ENCODE data around the gene MATCAP1.

The MATCAP1 gene

DNA sequence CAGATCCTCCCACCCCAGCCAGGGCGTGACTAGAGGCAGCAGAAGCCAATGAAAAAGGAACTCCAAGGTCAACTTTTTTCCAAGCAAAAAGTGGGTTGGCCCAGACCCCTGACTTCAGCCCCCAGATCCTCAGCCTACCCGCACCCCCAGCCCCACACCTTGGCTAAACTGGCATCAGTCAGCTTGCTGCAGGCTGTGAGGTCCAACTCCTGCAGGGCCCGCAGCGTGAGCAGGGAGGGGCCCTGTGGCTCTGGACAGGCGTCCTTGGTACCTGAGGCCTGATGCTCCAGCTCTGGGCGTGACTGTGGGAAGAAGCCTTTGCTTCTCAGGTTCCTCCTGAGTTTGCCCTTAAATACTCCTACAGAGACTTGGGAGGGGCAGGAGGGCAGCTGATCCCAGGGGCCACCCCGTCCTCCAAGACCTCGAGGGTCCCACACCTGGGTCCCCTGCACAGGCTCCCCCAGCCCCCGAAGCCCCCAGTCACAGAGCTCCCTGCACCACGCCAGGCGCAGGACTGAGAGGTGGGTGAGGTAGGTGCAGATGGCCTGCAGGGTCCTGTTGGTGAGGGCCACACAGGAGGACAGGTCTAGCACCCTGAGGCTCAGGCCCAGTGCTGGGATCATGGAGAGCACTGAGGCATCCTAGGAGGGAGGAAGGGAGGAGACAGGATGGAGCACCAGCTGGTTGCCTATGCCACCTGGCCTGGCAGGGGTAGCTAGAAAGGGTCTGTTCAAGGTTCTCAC is 24.6 kb upstream of the MATCAP1 start:
- no peak for DNase-seq (ENCODE audit: low spot score)

DNA sequence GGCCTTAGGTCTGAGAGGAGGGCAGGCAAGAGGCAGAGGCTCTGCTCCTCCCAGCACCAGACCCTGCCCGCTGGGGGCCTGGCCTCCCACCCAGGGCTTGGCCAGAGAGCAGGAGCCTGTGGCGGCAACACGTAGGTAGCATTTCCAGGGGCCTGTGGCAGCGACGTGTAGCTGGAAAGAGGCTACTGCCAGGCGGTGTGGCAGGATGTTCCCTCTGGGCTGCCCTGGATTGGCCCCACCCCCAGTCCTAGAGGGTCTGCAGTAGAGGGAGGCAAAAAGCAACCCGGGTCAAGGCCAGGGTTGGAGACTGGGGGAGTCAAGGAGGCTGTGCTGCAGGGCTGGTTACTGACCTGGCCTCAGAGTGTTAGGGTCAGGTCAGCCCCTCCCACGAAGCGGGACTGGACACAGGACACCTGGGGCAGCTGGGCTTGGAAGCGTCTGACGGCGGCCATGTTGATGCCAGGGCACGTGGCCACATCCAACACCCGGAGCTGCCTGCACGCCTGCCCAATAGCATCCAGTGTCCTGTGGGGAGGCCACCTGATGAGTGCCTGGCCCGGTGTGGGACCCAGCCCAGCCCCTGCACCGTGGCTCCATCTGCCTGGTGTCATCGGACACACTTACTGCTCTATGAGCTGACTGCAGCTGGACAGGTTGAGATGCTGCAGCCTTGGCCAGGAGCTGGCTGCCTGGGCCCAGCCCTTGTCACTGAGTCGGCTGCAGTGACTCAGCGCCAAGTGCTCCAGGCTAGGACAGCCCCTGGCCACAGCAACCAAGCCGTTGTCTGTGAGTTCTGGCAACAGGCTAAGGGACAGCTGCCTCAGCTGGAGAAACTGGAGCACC is 23.7 kb upstream of the MATCAP1 start:
- no peak for DNase-seq (ENCODE audit: low spot score)

DNA sequence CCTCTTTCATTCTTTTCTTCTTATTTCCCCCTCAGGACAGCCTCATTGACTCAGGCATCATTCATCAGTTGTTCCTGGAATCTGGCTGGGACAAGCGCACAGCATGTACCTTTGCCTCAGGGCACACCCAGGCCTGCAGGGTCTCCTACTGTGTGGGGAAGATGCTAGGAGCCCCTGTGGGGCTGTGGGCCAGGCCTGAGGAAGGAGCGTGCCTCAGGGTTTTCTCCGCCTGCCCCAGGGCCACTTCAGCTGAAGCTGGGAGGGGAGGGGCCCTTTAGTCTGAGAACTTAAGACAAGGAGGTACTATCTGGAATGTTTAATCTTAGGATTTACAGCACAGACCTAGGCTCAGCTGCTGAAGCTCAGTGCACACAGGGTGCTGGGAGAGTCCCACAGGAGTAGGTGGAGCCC is 23.1 kb upstream of the MATCAP1 start:
- no peak for DNase-seq (ENCODE audit: low spot score)

DNA sequence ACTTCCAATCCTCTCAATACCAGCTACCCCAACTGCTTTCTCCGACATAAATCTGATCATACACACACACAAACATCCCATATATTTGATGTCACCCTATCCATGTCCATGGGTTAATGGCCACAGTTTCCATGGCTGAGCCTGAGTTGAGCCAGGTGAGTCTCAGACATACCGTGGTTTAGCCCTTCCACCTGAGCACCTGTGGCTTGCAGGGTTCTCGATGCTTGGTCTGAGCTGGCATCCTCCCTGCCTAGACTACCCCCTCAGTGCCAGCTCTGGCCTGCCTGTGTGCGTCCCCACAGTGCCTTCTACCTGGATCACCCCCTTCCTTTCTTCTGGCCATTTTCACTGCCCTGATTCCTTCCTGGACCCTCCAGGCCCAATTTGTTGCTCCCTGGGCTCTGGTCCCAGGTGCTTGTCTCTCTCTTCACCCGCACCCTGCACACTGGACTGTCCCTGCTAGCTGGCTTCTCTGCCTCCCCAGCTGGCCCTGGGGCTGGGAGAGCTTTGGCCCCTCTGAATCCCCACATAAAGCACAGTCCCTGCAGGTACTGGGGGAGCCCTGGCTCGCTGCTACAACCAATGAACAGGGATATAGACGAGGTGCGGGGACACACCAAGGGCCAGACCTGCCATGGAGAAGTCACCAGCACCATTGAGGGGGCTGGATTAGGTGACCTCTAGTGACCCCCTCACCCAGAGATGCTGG is 22.5 kb upstream of the MATCAP1 start:
- no peak for DNase-seq (ENCODE audit: low spot score)

DNA sequence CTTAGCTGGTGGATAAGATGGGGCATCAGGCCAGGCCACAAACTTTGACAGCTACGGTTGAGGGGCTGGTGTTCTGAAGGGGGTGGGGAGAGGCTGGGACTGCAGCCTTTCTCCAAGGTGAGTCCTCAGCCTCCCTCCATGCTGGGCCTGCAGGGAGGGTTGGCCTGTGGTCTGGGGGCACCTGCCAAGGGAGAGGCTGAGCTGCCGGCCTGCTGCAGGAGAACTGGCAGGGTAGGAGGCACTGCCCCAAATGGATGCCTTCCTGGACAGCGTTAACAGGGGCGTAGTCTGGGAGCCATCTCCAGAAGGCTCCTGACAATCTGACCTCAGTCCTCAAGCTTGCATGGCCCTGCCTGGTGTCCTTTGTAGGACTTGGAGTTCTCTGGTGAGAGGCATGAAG is 20.3 kb upstream of the MATCAP1 start:
- no peak for DNase-seq (ENCODE audit: low spot score)

DNA sequence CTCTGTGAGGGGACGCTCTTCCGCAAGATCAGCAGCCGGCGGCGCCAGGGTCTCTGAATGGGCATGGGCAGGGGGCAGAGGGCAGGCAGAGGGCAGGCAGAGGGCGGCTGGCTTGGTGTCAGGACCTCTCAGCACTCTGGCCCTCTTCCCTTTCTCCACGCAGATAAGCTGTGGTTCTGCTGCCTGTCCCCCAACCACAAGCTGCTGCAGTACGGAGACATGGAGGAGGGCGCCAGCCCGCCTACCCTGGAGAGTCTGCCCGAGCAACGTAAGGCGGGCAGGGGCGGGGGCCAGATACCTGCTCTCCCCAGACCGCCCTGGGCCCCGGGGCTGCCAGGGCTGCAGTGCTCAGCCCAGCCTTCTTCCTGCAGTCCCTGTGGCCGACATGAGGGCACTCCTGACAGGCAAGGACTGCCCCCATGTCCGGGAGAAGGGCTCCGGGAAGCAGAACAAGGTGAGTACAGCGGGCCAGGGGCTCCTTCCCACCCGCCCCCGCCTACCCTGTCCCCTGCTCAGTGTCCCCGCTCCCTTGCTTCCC is 19.3 kb upstream of the MATCAP1 start:
- no peak for DNase-seq (ENCODE audit: low spot score)

DNA sequence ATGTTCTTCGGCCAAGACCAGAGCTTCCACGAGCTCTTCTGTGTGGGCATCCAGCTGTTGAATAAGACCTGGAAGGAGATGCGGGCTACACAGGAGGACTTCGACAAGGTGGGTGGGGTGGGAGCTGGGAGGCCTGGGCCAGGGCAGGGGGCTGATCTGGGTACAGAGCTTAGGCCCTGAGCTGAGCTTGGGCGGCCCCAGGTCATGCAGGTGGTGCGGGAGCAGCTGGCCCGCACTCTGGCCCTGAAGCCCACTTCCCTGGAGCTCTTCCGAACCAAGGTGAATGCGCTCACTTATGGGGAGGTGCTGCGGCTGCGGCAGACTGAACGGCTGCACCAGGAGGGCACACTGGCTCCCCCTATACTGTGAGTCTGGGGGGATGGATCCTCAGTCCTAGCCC is 18.7 kb upstream of the MATCAP1 start:
- no peak for DNase-seq (ENCODE audit: low spot score)

DNA sequence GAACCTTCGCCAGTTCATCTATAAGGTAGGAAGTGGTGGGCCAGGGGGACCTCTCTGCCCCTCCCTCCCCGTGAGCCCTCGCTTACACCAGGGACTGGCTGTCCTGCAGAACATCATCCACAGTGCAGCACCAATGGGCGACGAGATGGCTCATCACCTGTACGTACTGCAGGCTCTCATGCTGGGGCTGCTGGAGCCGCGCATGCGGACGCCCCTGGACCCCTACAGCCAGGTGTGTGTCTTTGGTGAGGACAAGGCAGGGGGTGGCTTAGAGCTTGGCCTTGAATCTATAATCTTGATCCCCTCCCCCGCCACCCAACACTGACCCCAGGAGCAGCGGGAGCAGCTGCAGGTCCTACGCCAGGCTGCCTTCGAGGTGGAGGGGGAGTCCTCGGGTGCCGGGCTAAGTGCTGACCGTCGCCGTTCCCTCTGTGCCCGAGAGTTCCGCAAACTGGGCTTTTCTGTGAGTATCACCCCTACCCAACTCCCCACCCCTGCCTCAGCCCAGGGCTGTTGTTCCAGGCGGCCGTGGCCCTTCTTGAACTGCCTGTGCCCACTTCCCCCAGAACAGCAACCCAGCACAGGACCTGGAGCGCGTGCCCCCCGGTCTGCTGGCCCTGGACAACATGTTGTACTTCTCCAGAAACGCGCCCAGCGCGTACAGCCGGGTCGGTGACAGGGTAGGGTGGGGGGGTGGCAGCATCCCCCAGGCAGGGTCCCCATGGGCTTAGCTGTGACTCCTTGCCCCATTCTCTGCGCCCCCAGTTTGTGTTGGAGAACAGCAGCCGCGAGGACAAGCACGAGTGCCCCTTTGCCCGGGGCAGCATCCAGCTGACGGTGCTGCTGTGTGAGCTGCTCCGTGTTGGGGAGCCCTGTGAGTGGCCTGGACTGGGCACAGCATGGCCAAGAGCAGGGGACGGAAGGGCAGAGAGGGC is 17.9 kb upstream of the MATCAP1 start:
- no peak for DNase-seq (ENCODE audit: low spot score)

DNA sequence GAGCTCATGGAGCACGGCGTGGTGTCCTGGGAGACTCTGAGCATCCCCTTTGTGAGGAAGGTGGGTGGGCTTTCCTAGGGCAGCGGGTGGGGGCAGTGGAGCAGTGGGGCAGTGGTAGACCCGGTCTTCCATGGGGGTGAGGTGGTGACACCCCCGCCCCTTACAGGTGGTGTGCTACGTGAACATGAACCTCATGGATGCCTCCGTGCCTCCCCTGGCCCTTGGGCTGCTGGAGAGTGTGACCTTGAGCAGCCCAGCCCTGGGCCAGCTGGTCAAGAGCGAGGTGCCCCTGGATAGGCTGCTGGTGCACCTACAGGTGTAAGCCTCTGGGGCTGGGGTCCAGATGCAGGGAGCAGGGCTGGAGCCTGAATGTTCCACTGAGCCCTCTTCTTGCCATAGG is 16.7 kb upstream of the MATCAP1 start:
- DNase-seq (ENCODE audit: low spot score), result no peak

DNA sequence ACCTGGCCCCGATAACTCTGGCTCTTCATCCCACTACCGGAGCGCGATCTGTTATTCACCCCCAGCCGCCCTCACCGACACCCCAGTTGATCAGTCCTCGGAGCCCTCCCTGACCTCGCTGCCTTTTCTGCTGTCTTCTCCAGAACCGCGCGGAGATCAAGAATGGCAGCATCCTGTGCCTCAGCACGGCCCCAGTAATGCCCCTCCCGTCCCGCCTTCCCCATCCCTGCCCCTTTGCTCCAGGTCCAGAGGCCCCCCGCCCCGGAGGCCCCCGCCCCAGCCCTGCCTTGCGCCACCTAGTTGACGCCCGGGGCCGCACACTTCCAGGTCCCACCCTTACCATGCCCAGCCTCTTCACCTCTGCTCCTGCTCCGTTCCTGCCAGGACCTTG is 16.0 kb upstream of the MATCAP1 start:
- DNase-seq (ENCODE audit: low spot score), result no peak

DNA sequence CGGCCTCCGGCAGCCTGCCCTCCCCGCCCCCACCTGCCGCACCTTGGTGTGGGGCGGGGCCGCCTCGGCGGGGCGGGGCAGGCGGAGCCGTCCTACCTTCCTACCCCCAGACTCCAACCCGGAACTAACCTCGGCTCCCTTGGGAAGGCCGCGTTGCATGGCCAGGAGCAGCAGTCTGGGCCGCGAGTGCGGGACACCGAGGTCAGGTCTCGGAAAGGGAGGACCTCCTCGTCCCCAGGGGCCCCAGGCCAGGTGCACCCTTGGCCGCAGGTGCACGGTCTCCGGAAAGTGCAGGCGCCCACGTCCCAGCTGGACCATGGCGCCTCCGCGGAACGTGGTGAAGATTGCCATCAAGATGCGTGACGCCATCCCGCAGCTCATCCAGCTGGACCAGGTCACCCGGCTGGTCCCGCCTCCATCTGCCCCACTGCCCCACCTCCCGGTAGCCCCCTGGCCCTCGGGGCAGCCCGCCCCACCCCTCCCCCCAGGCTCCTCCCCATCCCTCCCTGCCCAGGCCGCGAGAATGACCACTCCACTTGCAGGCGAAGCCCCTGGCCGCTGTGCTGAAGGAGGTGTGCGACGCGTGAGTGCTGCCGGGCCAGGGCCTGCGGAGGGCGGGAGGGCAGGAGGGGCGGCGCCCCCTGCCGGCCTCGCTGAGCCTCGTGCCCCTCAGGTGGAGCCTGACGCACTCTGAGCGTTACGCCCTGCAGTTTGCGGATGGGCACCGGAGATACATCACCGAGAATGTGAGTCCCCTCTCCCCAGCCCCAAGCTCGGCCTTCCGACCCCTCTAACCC is 15.4 kb upstream of the MATCAP1 start, which contains the start of gene ELMO3:
Gene ELMO3, plus strand, starts transcription at position 121 of the 797 bp plus-strand sequence. Its CDS starts 196 bp downstream, at position 317.
- peak; percentile 69 for DNase-seq (ENCODE audit: low spot score)

DNA sequence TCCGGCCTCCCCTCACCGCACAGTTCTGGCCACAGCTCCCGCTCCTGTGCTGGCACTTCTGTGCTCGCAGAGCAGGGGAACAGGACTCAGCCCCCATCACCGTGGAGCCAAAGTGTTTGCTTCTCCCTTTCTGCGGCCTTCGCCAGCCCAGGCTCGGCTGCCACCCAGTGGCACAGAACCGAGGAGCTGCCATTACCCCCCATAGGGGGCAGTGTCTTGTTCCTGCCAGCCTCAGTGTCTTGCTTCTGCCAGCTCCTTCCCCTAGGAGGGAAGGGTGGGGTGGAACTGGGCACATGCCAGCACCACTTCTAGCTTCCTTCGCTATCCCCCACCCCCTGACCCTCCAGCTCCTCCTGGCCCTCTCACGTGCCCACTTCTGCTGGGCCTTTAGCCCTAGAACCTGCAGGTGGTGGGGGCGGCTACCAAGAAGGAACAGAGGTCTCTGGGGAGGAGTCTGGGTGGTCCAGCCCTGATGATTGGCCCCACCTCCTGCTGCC is 14.5 kb upstream of the MATCAP1 start:
- DNase-seq (ENCODE audit: low spot score), result peak; percentile 52

DNA sequence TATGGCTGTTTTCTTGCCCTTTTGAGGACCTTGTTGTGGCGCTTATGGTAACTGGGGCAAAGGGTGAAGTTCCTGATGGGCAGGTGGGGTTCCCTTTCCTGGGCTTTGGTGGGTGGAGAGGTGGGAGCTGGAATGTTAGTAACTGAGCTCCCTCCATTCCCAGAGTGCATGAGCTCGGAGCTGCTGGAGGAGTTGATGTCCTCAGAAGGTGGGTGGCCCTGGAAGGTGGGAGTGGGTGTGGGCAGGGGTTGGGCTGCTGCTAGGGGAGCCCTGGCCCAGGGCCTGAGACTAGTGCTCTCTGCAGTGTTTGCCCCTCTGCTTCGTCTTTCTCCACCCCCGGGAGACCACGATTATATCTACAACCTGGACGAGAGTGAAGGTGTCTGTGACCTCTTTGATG is 13.9 kb upstream of the MATCAP1 start:
- DNase-seq (ENCODE audit: low spot score), result no peak

DNA sequence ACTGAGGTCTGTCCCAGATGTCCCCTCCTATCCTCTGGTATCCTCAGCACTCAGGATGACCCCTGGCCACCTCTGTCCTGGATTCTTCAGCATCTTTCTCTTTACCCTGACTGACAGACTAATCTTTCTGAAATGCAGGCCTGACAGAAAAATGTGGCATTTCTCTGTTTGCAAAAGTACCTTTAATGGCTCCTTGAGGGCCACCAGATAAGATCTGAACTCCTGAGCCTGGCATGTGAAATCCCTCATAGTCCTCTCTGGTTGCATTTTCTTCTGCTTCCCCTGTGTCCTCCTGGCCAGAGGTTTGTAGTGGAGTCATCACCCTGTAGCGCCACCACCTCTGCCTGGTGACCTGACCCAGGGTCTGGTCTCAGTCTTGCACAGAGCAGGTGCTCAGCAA is 13.1 kb upstream of the MATCAP1 start:
- DNase-seq (ENCODE audit: low spot score), result no peak

DNA sequence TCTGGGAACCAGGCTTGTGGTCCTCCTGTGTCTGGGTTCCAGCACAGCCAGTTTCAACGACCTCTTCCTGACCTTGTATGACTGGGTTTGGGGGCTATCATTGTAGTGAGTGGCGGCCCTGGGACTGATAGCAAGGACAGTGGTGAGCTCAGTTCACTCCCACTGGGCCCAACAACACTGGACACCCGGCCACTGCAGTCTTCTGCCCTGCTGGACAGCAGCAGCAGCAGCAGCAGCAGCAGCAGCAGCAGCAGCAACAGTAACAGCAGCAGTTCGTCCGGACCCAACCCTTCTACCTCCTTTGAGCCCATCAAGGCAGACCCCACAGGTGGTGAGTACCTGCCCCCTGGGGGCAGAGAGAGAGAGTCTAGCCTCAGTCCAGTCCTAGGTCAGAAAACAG is 11.9 kb upstream of the MATCAP1 start:
- no peak for DNase-seq (ENCODE audit: low spot score)

DNA sequence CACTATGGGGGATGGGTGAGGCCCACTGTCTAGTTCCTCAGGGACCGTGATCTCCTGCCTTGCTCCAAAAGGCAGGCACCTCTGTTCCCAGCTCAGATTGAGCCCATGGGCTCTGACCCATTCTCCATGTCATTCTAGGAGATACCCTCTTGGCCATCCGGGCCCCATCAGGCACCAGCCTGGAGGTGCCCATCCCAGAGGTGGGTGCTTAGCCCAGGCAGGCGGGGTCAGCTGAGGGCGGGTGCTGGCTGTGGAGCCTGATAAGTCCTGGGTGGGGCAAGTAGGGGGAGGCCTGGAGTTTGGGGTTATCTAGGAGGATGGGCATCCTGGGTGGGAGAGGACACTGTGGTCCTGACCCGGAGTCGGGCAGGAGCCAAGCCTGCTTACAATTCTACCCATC is 10.5 kb upstream of the MATCAP1 start:
- DNase-seq (ENCODE audit: low spot score), result no peak

DNA sequence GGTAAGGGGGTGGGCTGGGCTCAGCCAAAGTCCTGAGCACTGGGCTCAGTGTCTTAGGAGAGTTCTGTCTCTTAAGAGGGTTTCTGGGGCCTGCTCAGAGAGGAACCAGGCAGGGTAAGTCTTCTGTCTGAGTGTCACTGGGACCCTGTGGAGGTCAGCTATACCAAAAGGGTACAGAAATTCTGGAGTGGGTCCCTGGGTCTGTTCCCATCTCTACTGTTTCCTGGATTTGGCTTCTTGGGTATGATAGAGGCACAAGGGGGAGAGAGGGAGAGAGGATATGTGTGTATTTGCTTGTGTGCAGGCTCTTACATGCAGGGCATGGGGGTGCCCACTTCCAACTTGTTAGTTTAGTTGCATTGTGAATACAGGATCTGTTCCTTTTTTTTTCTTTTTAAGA is 9.8 kb upstream of the MATCAP1 start:
- DNase-seq (ENCODE audit: low spot score), result no peak

DNA sequence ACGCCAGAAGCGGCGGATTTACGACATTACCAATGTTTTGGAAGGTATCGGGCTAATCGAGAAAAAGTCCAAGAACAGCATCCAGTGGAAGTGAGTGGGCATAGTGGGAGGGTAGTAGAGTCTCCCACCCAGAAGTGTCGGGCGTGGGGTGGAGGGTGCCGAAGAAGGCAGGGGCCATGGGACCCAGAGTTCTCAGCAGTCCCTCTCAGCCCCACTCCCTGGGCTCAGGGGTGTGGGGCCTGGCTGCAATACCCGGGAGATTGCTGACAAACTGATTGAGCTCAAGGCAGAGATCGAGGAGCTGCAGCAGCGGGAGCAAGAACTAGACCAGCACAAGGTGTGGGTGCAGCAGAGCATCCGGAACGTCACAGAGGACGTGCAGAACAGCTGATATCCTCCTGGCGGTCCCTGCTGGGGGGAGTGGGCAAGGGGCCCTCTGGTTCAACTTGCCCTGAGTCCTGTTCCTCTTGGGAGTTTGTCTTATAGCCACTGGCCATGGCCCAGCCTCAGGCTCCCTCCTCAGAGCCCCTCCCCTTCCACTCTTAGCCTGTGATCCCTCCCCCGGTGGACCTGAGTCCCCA is 9.1 kb upstream of the MATCAP1 start:
- DNase-seq (ENCODE audit: low spot score), result no peak

DNA sequence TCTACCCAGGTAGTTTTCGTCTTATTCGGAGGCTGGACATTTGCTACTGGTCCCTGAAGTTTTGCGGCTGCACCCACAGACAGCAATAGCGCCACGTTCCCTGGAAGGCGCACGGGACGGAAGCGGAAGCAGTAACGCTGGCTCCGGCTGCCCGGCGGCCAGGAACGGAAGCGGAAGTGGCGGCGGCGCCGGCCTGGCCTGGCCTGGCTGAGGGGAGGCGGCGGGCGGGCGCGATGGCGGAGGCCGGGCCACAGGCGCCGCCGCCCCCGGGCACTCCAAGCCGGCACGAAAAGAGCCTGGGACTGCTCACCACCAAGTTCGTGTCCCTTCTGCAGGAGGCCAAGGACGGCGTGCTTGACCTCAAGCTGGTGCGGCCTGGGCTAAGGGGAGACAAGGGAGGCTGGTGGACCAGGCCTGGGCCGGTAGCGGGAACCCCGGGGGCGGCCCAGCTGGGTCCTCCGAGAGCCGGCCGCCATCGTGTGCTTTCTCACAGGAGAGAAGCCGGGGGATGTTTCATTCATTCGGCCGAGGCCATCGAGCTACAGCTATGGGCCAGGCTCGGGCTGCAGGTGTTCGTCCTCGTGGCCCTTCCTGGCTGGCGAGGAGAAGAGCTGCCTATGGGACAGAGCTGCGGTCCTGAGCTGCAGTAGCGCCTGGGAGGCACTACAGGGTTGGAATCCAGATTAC is 8.4 kb upstream of the MATCAP1 start, which contains the start of gene E2F4:
Gene E2F4, plus strand, starts transcription at position 161 of the 687 bp plus-strand sequence. Its CDS starts 73 bp downstream, at position 234.
- DNase-seq (ENCODE audit: low spot score), result peak; percentile 87

Data from SW480 (cell line).